GM12878 (cell line): ENCODE data around the gene FAM193B. TPM values are rescaled to one million over a fixed set of nuclear protein-coding genes. Genes with fewer than 3 reads are reported as not detected.
A peak's percentile ranks its signal among the peaks of the same experiment; 100 is the strongest.

Experiments
- ATAC-seq: fragments of 200-7000 bp; cut with Tn5 transposase; 3 replicates; pipeline ENCODE4 v1.9.1; 2020; ENCODE audit warnings: mild to moderate bottlenecking, moderate library complexity
- BruUV-seq: library from RNA; stranded (reverse); fragments of 400-500 nt; replicated peaks from 2 replicates; lab custom pipeline; 2021; lab: Mats Ljungman, UMichigan
- CTCF ChIA-PET: fragments of 300-600 bp; sonication (Branson Sonifier 250); formaldehyde crosslinking; extraction: SDS; loops from one replicate; lab custom pipeline; 2021; ENCODE audit warnings: inconsistent platforms; lab: Yijun Ruan, JAX
- POLR2A ChIA-PET: fragments of 350-600 bp; formaldehyde crosslinking; extraction: SDS; loops from one replicate; lab custom pipeline; 2021; ENCODE audit warnings: inconsistent platforms; lab: Charles Lee
- RAD21 ChIA-PET: fragments of 300-600 bp; sonication (Branson Sonifier 250); formaldehyde crosslinking; loops from one replicate; lab custom pipeline; 2023; ENCODE audit warnings: antibody characterized with exemption; ENCODE audit not compliant: unreplicated experiment; lab: Charles Lee
- SMC1A ChIA-PET: fragments of 300-600 bp; sonication (Branson Sonifier 250); formaldehyde crosslinking; loops from one replicate; lab custom pipeline; 2023; ENCODE audit not compliant: unreplicated experiment, uncharacterized antibody; lab: Charles Lee
- DNase-seq: peaks from one replicate; pipeline ENCODE4 v3.0.0-alpha.2; 2011; ENCODE audit warnings: low read depth, low spot score
- FAIRE-seq: peaks from 3 replicates; lab custom pipeline; 2011; peaks lifted over from hg19 to GRCh38; lab: Jason Lieb, UNC
- H2AFZ ChIP-seq: 2 replicates; pipeline ENCODE4 v1.6.0; 2011; ENCODE audit warnings: low read depth, low read length, control low read depth; ENCODE audit not compliant: control insufficient read depth
- H3K27ac ChIP-seq: 2 replicates; pipeline ENCODE4 v1.5.1; 2011; ENCODE audit warnings: control low read depth; ENCODE audit not compliant: control insufficient read depth, insufficient read depth
- H3K27me3 ChIP-seq, 2 experiments: replicated peaks in 1 of 2; 2 replicates each; pipeline versions ENCODE4 v1.6.0 to v1.6.1; 2011; ENCODE audit warnings: low read length in 1 of 2; ENCODE audit not compliant: control insufficient read depth in 2 of 2, insufficient read depth in 2 of 2
- H3K36me3 ChIP-seq, 2 experiments: 2 replicates each; pipeline ENCODE4 v1.5.1; 2011; ENCODE audit warnings: low read length in 1 of 2; ENCODE audit not compliant: control insufficient read depth in 2 of 2, insufficient read depth in 2 of 2
- H3K4me1 ChIP-seq: 2 replicates; pipeline ENCODE4 v1.6.1; 2011; ENCODE audit warnings: mild to moderate bottlenecking, low read length, moderate library complexity, mixed read lengths; ENCODE audit not compliant: control insufficient read depth, insufficient read depth
- H3K4me2 ChIP-seq: 2 replicates; pipeline ENCODE4 v1.6.0; 2011; ENCODE audit warnings: control low read depth; ENCODE audit not compliant: control insufficient read depth, insufficient read depth
- H3K4me3 ChIP-seq: fragments of 200-600 bp; sonication (generic); 2 replicates; pipeline ENCODE4 v1.5.1; 2016
- H3K79me2 ChIP-seq: 2 replicates; pipeline ENCODE4 v1.6.0; 2011; ENCODE audit warnings: low read length; ENCODE audit not compliant: control insufficient read depth, insufficient read depth
- H3K9ac ChIP-seq: 2 replicates; pipeline ENCODE4 v1.8.0; 2011; ENCODE audit warnings: low read length, control low read depth, mixed read lengths; ENCODE audit not compliant: control insufficient read depth, insufficient read depth
- H3K9me3 ChIP-seq: replicated peaks from 3 replicates; pipeline ENCODE4 v1.5.1; 2011; ENCODE audit warnings: mild to moderate bottlenecking, low read length; ENCODE audit not compliant: control insufficient read depth, insufficient read depth
- H4K20me1 ChIP-seq: 2 replicates; pipeline ENCODE4 v1.6.0; 2011; ENCODE audit not compliant: control insufficient read depth, insufficient read depth
- ATF2 ChIP-seq: IDR thresholded peaks from 2 replicates; pipeline ENCODE4 v1.6.1; 2012; ENCODE audit warnings: low read length, inconsistent platforms
- ATF3 ChIP-seq: IDR thresholded peaks from 2 replicates; pipeline ENCODE4 v1.6.1; 2011; ENCODE audit warnings: low read depth, mild to moderate bottlenecking, low read length, moderate library complexity, borderline replicate concordance; ENCODE audit errors: extremely low read depth
- DPF2 ChIP-seq: fragments of 450-650 bp; IDR thresholded peaks from 2 replicates; pipeline ENCODE4 v1.6.1; 2017; ENCODE audit warnings: mild to moderate bottlenecking
- FOS ChIP-seq: IDR thresholded peaks from 3 replicates; pipeline ENCODE4 v1.6.1; 2011; ENCODE audit warnings: borderline replicate concordance; ENCODE audit not compliant: insufficient read length; ENCODE audit errors: extremely low read depth
- HDAC6 ChIP-seq: fragments of 200-600 bp; sonication (generic); IDR thresholded peaks from one replicate; pipeline ENCODE4 v1.8.0; 2017; ENCODE audit warnings: antibody characterized with exemption; ENCODE audit not compliant: unreplicated experiment
- MAX ChIP-seq: IDR thresholded peaks from 2 replicates; pipeline ENCODE4 v1.6.1; 2012; ENCODE audit warnings: low read depth, low read length, improper control_type of control experiment
- NBN ChIP-seq: fragments of 450-650 bp; IDR thresholded peaks from 2 replicates; pipeline ENCODE4 v1.6.1; 2016
- NKRF ChIP-seq: fragments of 450-650 bp; conservative IDR thresholded peaks from 2 replicates; pipeline ENCODE4 v1.6.1; 2017; ENCODE audit warnings: mild to moderate bottlenecking, moderate library complexity
- NR2C1 ChIP-seq: fragments of 450-650 bp; IDR thresholded peaks from 2 replicates; pipeline ENCODE4 v1.6.1; 2017; ENCODE audit warnings: antibody characterized with exemption, mild to moderate bottlenecking, moderate library complexity
- NR2C2 ChIP-seq: IDR thresholded peaks from 2 replicates; pipeline ENCODE4 v1.6.1; 2011; ENCODE audit warnings: borderline replicate concordance, low read depth; ENCODE audit not compliant: control insufficient read depth, insufficient read length
- NRF1 ChIP-seq: conservative IDR thresholded peaks from 2 replicates; pipeline ENCODE4 v1.6.1; 2011; ENCODE audit warnings: mild to moderate bottlenecking, low read depth, low read length, improper control_type of control experiment
- PAX8 ChIP-seq: fragments of 450-650 bp; IDR thresholded peaks from 2 replicates; pipeline ENCODE4 v1.6.1; 2017; ENCODE audit warnings: mild to moderate bottlenecking, moderate library complexity
- RBBP5 ChIP-seq: fragments of 200-600 bp; sonication (generic); conservative IDR thresholded peaks from 2 replicates; pipeline ENCODE4 v1.6.1; 2016
- SMAD5 ChIP-seq: IDR thresholded peaks from 2 replicates; pipeline ENCODE4 v1.6.1; 2016; ENCODE audit warnings: antibody characterized with exemption, low read depth
- TAF1 ChIP-seq: IDR thresholded peaks from 2 replicates; pipeline ENCODE4 v1.6.1; 2011; ENCODE audit warnings: mild to moderate bottlenecking, low read depth, low read length, borderline replicate concordance
- ZBTB33 ChIP-seq: fragments of 450-650 bp; IDR thresholded peaks from 2 replicates; pipeline ENCODE4 v1.6.1; 2017; ENCODE audit warnings: mild to moderate bottlenecking
- ZNF274 ChIP-seq: IDR thresholded peaks from one replicate; pipeline ENCODE4 v1.8.0; 2011; ENCODE audit not compliant: insufficient read length, insufficient read depth
- WGBS: methylation state at CpG from one replicate; pipeline ENCODE4 v1.1.6; 2016; ENCODE audit warnings: low lambda C conversion rate; ENCODE audit not compliant: insufficient replicate concordance, insufficient coverage; ENCODE audit errors: missing lambda C conversion rate; 5-methylcytosine and 5-hydroxymethylcytosine counted together
- in situ Hi-C: fragments of 300-500 bp; cut with MboI; formaldehyde crosslinking; loops from 9 replicates; pipeline ENCODE4 v1.14.3; 2018; ENCODE audit warnings: mixed read lengths
- intact Hi-C: fragments of 100-400 bp; cut with micrococcal nuclease; formaldehyde crosslinking; loops from one replicate; pipeline ENCODE4 v1.14.2; 2022; ENCODE audit not compliant: unreplicated experiment
- polyA plus RNA-seq, 11 experiments: library from polyadenylated mRNA; depleted of rRNA in 4 of 11; unstranded in 6 of 11; stranded (reverse) in 5 of 11; fragments of >200 nt; fragmentation: Nextera tagmentation in 4 of 11; fragmentation: Illumina TruSeq in 1 of 11; extraction: Ambion mirVana in 4 of 11; extraction: Trizol in 1 of 11; gene quantifications; 1 replicate in 1 of 11; 2 replicates in 10 of 11; pipeline versions ENCODE4 v1.2.1 to v1.2.3, GENCODE V29; 2011 to 2016; ENCODE audit warnings: inconsistent platforms in 2 of 11, missing spikeins in 2 of 11, low read depth in 1 of 11
- total RNA-seq, 4 experiments: library from RNA; depleted of rRNA in 3 of 4; stranded (reverse); fragments of >200 nt in 3 of 4; fragmentation: Illumina TruSeq in 1 of 4; extraction: Trizol in 1 of 4; gene quantifications; 2 replicates each; pipeline versions ENCODE4 v1.2.1 to v1.2.3, GENCODE V29; 2013 to 2021

FAM193B gene
- total and polyA plus RNA-seq, 10 of the 15 experiments (the other 5 are each of a cell fraction or from before 2014, with no cell fraction given) = 3.3 to 47.0 (median 25.1) TPM

GRCh38 chr5:177472460-177473442, 81.6 kb downstream of the FAM193B start:
- Histone ChIP-seq H3K27ac (peak overlapping the region; percentile 2; the same call in 1 of the 2 replicates), H3K4me2 (peak overlapping the region; percentile 89), H3K27me3 (no peaks in the 10 kb centered on the region), H4K20me1 (no peaks in the 10 kb centered on the region), H3K4me3 (peak overlapping the region; percentile 46), H3K4me1 (peaks cover 12% of the 10 kb centered on the region), H3K79me2 (peaks cover 4% of the 10 kb centered on the region; the same call in 1 of the 2 replicates), H3K36me3 (no peaks in the 10 kb centered on the region), H3K9ac (peak overlapping the region; percentile 61), H3K9me3 (no peaks in the 10 kb centered on the region), H2AFZ (peak overlapping the region; percentile 56)
- POLR2A ChIA-PET = interaction anchor here (0.6 to 1.6 kb wide), 6 partner anchors 10 to 36 kb away, joined by 3 to 6 read pairs (median 3); partner anchors contain the start of gene DOK3
- 5% methylated on average over 23 of the region's 93 CpGs for WGBS
- SMC1A ChIA-PET = interaction anchor here (0.8 kb wide), 1 partner anchor 29 kb away, joined by 3 read pairs; no protein-coding TSS in a partner anchor
- DNase-seq (no peak), ATAC-seq (peak; percentile 69), FAIRE-seq (no peak)
- CTCF ChIA-PET = interaction anchor here (0.8 to 2.4 kb wide), 7 partner anchors 13 to 82 kb away, joined by 3 to 13 read pairs (median 3); no protein-coding TSS in a partner anchor
- in situ Hi-C loops = no loop called here
- BruUV-seq = no TSS peak
- RAD21 ChIA-PET = interaction anchor here (0.7 to 2.0 kb wide), 6 partner anchors 15 to 82 kb away, joined by 3 to 7 read pairs (median 4); partner anchors contain the start of gene PDLIM7
- intact Hi-C loops = no loop called here
- TF ChIP-seq NR2C2 (no peak), NR2C1 (no peak), PAX8 (no peak), NBN (peak; percentile 51; the same call in 1 of the 2 replicates), FOS (no peak), ATF3 (no peak), NKRF (no peak), ZBTB33 (no peak), NRF1 (no peak), TAF1 (no peak; the same call in 1 of the 2 replicates), SMAD5 (no peak), HDAC6 (no peak), RBBP5 (no peak), DPF2 (peak; percentile 37; the same call in 1 of the 2 replicates), ATF2 (no peak), ZNF274 (no peak), MAX (no peak)
